Neural crest cell (in vitro differentiated cells): ENCODE results near the gene FSTL4. TPM values are rescaled to one million over a fixed set of nuclear protein-coding genes. Genes with fewer than 3 reads are reported as not detected.
"Not testable (repeated sequence)": the region's sequence is repeated elsewhere in the genome, so short reads cannot be mapped to it uniquely, and the experiment has no call there.

ENCODE experiments used
- DNase-seq: peaks from one replicate; pipeline ENCODE4 v3.0.0; 2021; ENCODE audit warnings: low read depth, mixed read lengths, low spot score
- H3K27ac Mint-ChIP-seq: one replicate; pipeline ENCODE4 v1.8.0; 2021; ENCODE audit warnings: mild to moderate bottlenecking, mixed read lengths; ENCODE audit not compliant: unreplicated experiment
- H3K27me3 Mint-ChIP-seq: 2 replicates; pipeline ENCODE4 v1.8.0; 2021; ENCODE audit warnings: low read depth, mild to moderate bottlenecking, mixed read lengths
- H3K36me3 Mint-ChIP-seq: 2 replicates; pipeline ENCODE4 v1.8.0; 2021; ENCODE audit warnings: low read depth, mild to moderate bottlenecking, mixed read lengths
- H3K4me1 Mint-ChIP-seq: 2 replicates; pipeline ENCODE4 v1.8.0; 2021; ENCODE audit warnings: mixed read lengths
- H3K4me3 Mint-ChIP-seq: one replicate; pipeline ENCODE4 v1.8.0; 2021; ENCODE audit warnings: mild to moderate bottlenecking, mixed read lengths
- H3K9me3 Mint-ChIP-seq: 2 replicates; pipeline ENCODE4 v1.8.0; 2021; ENCODE audit warnings: mixed read lengths
- CTCF ChIP-seq: fragments of 200-600 bp; sonication (generic); conservative IDR thresholded peaks from 2 replicates; pipeline ENCODE4 v1.5.0; 2021; ENCODE audit warnings: antibody characterized with exemption, mild to moderate bottlenecking
- total RNA-seq: library from RNA; stranded (reverse); gene quantifications from 2 replicates; pipeline ENCODE4 v1.2.1, GENCODE V29; 2021

The FSTL4 gene
- total RNA-seq, 1 donor from 2014 or later = 2.0 TPM

GRCh38 chr5:133192716-133193115 lies 419.6 kb downstream of the FSTL4 start:
- no peak for DNase-seq
- Mint-ChIP-seq H3K27me3 (no peaks in the 10 kb centered on the region), H3K4me3 (no peak overlapping the region), H3K27ac (no peak overlapping the region), H3K36me3 (no peaks in the 10 kb centered on the region), H3K9me3 (no peaks in the 10 kb centered on the region), H3K4me1 (peaks cover 4% of the 10 kb centered on the region)
- no peak for TF ChIP-seq CTCF

GRCh38 chr5:133189881-133190280 lies 422.5 kb downstream of the FSTL4 start:
- TF ChIP-seq CTCF = no peak
- Mint-ChIP-seq H3K9me3 (no peaks in the 10 kb centered on the region), H3K27me3 (no peaks in the 10 kb centered on the region), H3K27ac (no peak overlapping the region), H3K4me3 (no peak overlapping the region), H3K4me1 (no peaks in the 10 kb centered on the region), H3K36me3 (no peaks in the 10 kb centered on the region)
- DNase-seq = no peak

DNA sequence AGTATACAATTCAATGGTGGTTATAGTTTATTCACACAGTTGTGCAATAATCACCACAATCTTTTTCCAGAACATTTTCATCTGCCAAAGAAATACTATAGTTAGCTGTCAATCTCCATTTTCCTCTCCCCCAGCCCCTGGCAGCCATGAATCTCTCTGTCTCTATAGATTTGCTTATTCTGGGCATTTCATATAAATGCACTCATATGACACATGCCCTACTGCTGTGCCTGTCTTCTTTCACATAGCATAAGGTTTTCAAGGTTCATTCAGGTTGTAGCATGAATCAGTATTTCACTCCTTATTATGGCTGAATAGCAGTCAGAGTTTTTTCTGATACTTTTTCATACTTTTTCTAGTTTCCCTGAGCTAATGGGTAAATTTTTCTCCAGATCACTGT lies 432.9 kb downstream of the FSTL4 start:
- Mint-ChIP-seq H3K4me3 (no peak overlapping the region), H3K27ac (no peak overlapping the region), H3K4me1 (no peaks in the 10 kb centered on the region), H3K36me3 (no peaks in the 10 kb centered on the region), H3K9me3 (no peaks in the 10 kb centered on the region), H3K27me3 (no peaks in the 10 kb centered on the region)
- no peak for DNase-seq
- no peak for TF ChIP-seq CTCF

GRCh38 chr5:133170756-133171387 lies 441.5 kb downstream of the FSTL4 start:
- peaks cover 23% of the 10 kb centered on the region for H3K9me3 Mint-ChIP-seq
- H3K27ac Mint-ChIP-seq, H3K4me3 Mint-ChIP-seq, H3K4me1 Mint-ChIP-seq, H3K36me3 Mint-ChIP-seq, DNase-seq: not testable (repeated sequence)
- H3K27me3 Mint-ChIP-seq = peaks cover 20% of the 10 kb centered on the region

DNA sequence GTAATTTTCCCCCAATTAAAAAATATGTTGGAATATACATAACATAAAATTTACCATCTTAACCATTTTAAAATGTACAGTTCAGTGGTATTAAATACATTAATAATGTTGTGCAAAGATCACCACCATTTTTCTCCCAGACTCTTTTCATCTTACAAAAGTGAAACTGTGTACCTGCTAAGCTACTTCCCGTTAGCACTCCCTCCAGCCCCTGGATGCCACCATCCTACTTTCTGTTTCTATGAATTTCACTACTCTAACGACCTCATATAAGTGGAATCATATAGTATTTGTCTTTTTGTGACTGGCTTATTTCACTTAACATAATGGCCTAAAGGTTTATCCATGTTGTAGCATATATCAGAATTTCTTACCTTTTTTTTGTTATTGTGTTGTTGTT lies 447.6 kb downstream of the FSTL4 start:
- peaks cover 7% of the 10 kb centered on the region for H3K36me3 Mint-ChIP-seq
- no peak for TF ChIP-seq CTCF
- H3K4me1 Mint-ChIP-seq = no peaks in the 10 kb centered on the region
- peaks cover 20% of the 10 kb centered on the region for H3K9me3 Mint-ChIP-seq
- DNase-seq = no peak
- H3K4me3 Mint-ChIP-seq = no peak overlapping the region
- H3K27ac Mint-ChIP-seq = no peak overlapping the region
- H3K27me3 Mint-ChIP-seq = peaks cover 18% of the 10 kb centered on the region

DNA sequence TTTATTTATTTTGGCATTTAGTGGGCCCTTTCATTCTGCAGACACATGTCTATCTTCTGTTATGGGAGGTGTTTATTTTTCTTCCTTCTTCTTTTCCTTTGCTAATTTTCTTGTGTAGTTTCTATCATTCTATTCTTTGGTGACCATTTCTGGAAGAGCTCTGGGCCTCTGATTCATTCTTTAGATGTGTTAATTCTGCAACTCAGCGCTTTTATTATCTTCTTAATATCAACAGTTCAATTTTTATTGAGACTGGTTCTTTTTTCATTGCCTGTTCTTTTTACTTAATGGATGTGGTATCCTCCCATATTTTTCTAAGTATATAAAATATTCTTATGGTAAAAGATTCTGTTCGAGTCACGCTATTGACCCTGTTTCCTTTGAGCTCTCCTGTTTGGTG lies 448.5 kb downstream of the FSTL4 start:
- no peak for DNase-seq
- Mint-ChIP-seq H3K4me1 (no peaks in the 10 kb centered on the region), H3K27ac (no peak overlapping the region), H3K4me3 (no peak overlapping the region), H3K36me3 (peaks cover 4% of the 10 kb centered on the region), H3K27me3 (peaks cover 12% of the 10 kb centered on the region), H3K9me3 (peaks cover 13% of the 10 kb centered on the region)
- no peak for TF ChIP-seq CTCF
